GM20000 (cell line): ENCODE data around the gene OTULIN.

Experiments
- DNase-seq: peaks from one replicate; pipeline ENCODE4 v3.0.0; 2012; ENCODE audit warnings: low spot score
- CTCF ChIP-seq: IDR thresholded peaks from 2 replicates; pipeline ENCODE4 v1.5.1; 2012; ENCODE audit warnings: mild to moderate bottlenecking, control low read depth; ENCODE audit errors: extremely low read depth, missing control alignments

OTULIN gene

DNA sequence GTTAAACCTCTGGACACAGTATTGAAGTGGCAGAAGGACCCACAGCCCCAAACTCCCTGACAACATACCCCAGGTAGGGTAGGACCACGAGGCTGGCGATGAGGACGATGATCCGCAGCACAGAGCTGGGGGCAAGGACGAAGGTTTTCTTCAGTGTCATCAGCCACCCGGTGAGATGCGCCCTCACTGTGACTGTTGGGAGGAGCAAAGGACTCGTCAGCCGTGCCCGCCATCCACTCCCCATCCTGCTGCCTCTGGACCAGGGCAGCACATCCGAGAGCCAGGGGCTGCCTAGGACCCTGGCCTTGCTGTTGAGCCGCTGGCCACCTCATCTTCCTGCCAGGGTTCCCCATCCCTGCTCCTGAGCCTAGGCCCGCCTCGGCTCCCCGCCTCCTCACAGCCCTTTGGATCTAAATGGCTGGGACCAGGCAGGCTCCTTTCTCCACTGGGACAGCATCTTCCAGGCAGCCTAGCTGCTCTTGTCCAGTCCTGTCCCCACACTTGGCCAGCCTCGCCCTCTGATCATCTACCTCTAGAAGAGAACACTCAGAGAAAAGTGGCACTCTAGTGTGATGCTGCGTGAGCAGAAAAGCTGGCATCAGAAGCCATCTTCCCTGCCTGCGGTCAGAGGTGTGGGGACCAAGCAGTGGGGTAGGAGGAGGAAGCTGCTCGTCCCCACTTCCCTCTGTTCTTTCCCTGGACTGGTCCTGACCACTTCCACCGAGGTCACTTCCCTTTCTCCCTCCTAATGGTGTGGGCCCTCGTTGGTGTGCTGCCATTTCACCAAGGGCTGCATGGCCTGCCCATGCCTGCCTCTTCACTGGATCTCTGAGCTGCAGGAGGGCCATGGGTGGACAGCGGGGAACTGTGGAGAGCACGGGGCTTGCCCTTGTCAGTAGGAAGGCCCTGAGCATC lies 49.2 kb downstream of the OTULIN start:
- no peak for TF ChIP-seq CTCF
- DNase-seq: no peak

- no peak for DNase-seq
- no peak for TF ChIP-seq CTCF
Measured at GRCh38 chr5:14714706-14715105, 50.2 kb downstream of the OTULIN start.

DNA sequence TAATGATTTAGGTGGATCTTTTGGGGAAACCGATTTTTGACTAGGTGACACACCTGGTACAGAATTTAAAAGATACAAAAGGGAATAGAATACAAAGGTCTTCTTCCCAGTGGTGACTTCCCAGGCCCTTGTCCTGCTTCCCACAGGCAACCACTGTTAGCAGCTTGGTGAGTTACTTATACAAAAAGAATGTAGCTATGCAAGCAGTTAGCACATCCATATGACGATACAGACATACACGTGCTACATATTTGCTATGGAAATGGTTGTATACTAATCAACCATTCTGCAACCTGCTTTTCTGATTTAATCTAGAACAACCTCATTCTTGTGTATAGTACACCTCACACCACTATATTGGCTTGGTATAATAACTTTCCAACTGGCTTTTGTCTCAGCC lies 51.0 kb downstream of the OTULIN start:
- no peak for DNase-seq
- TF ChIP-seq CTCF: no peak

- DNase-seq: no peak
- TF ChIP-seq CTCF: no peak
Measured at GRCh38 chr5:14716755-14717752, 52.5 kb downstream of the OTULIN start.

GRCh38 chr5:14718778-14719177 lies 54.3 kb downstream of the OTULIN start:
- no peak for TF ChIP-seq CTCF
- no peak for DNase-seq

DNA sequence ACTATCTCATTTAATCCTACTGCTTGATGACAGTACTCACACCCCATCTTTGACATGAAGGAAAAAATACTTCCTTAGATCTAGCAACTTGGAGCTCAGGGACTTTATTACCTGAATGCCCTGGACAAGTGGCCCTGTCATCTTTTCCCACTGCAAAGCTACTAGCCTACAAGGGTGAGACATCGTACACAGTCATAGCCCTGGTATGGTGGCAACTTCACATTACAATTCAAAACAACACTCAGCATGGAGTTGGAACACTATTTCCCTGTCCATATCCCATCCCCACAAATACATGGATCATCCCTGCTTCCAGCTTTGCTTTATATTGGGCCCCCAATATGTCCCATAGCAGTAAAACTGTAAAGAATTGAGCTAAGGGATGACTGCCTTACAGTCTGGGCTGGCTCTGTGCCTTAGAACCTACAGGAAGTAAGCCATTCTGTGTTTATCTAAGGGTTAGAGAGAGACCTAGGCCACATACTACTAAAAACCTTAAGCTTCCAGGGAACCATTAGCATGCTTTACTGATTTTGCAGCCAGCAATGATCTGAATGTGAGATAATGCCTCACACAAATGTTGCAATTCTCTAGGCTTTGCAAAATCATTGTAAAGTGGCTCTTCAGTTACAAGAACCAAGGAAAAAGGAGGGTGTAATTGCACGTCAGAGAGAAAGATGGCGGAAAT lies 55.9 kb downstream of the OTULIN start:
- DNase-seq: no peak
- TF ChIP-seq CTCF: no peak
